ENCODE data around the gene KIFC3. TPM values are rescaled to one million over a fixed set of nuclear protein-coding genes. Genes with fewer than 3 reads are reported as not detected.

The KIFC3 gene
- total RNA-seq, 4 donors from 2014 or later, result 111 to 219 (median 153) TPM

GRCh38 chr16:57752581-57753447 lies 49.5 kb downstream of the KIFC3 start:
- peaks cover 62% of the 10 kb centered on the region for H3K36me3 ChIP-seq
- H3K4me3 ChIP-seq, result no peak overlapping the region
- DNase-seq (ENCODE audit: low spot score in 2 of 2), result no peak
- no peak for TF ChIP-seq POLR2AphosphoS5 (IDR thresholded peaks at IDR 0.05)
- TF ChIP-seq POLR2A (IDR thresholded peaks at IDR 0.05), result no peak
- TF ChIP-seq CTCF (IDR thresholded peaks at IDR 0.05), result no peak
- no peak for TF ChIP-seq EP300 (IDR thresholded peaks at IDR 0.05)
- WGBS, result 89% methylated on average over 23 of the region's 44 CpGs
- H3K27me3 ChIP-seq, result no peaks in the 10 kb centered on the region
- peaks cover 4% of the 10 kb centered on the region for H3K4me1 ChIP-seq
- no peaks in the 10 kb centered on the region for H3K9me3 ChIP-seq
- no peak overlapping the region for H3K27ac ChIP-seq

- no peaks in the 10 kb centered on the region for H3K9me3 ChIP-seq
- H3K27ac ChIP-seq, result no peak overlapping the region
- H3K36me3 ChIP-seq, result peaks cover 68% of the 10 kb centered on the region
- TF ChIP-seq POLR2AphosphoS5 (IDR thresholded peaks at IDR 0.05) (no peak), EP300 (IDR thresholded peaks at IDR 0.05) (no peak), POLR2A (IDR thresholded peaks at IDR 0.05) (no peak), CTCF (IDR thresholded peaks at IDR 0.05) (no peak)
- H3K27me3 ChIP-seq, result no peaks in the 10 kb centered on the region
- no peak overlapping the region for H3K4me3 ChIP-seq
- WGBS, result 65% methylated on average over 2 of the region's 6 CpGs
- no peak for DNase-seq (ENCODE audit: low spot score in 2 of 2)
- H3K4me1 ChIP-seq, result peaks cover 4% of the 10 kb centered on the region
Measured at GRCh38 chr16:57752203-57752580, 50.1 kb downstream of the KIFC3 start.

GRCh38 chr16:57751539-57752202 lies 50.6 kb downstream of the KIFC3 start:
- no peak for DNase-seq (ENCODE audit: low spot score in 2 of 2)
- no peaks in the 10 kb centered on the region for H3K9me3 ChIP-seq
- no peaks in the 10 kb centered on the region for H3K27me3 ChIP-seq
- TF ChIP-seq CTCF (IDR thresholded peaks at IDR 0.05) (no peak), POLR2AphosphoS5 (IDR thresholded peaks at IDR 0.05) (no peak), POLR2A (IDR thresholded peaks at IDR 0.05) (no peak), EP300 (IDR thresholded peaks at IDR 0.05) (no peak)
- 95% methylated on average over 19 of the region's 26 CpGs for WGBS
- peaks cover 4% of the 10 kb centered on the region for H3K4me1 ChIP-seq
- H3K4me3 ChIP-seq, result no peak overlapping the region
- H3K27ac ChIP-seq, result no peak overlapping the region
- H3K36me3 ChIP-seq, result peaks cover 69% of the 10 kb centered on the region

- 88% methylated on average over 16 of the region's 24 CpGs for WGBS
- Histone ChIP-seq H3K9me3 (no peaks in the 10 kb centered on the region), H3K27ac (no peak overlapping the region), H3K4me1 (peaks cover 4% of the 10 kb centered on the region), H3K36me3 (peaks cover 63% of the 10 kb centered on the region), H3K4me3 (no peak overlapping the region), H3K27me3 (no peaks in the 10 kb centered on the region)
- TF ChIP-seq POLR2AphosphoS5 (IDR thresholded peaks at IDR 0.05) (no peak), POLR2A (IDR thresholded peaks at IDR 0.05) (no peak), EP300 (IDR thresholded peaks at IDR 0.05) (no peak), CTCF (IDR thresholded peaks at IDR 0.05) (no peak)
- no peak for DNase-seq (ENCODE audit: low spot score in 2 of 2)
Measured at GRCh38 chr16:57750796-57751538, 51.3 kb downstream of the KIFC3 start.
